NOMO-1 (cell line): ENCODE results near the gene STK26.
"Not testable (repeated sequence)": the region's sequence is repeated elsewhere in the genome, so short reads cannot be mapped to it uniquely, and the experiment has no call there.

Source experiments
- DNase-seq, 2 experiments: peaks; one replicate each; lab custom pipeline; 2025; ENCODE audit not compliant: unreplicated experiment in 2 of 2; lab: John Stamatoyannopoulos, UW

STK26 gene

DNA sequence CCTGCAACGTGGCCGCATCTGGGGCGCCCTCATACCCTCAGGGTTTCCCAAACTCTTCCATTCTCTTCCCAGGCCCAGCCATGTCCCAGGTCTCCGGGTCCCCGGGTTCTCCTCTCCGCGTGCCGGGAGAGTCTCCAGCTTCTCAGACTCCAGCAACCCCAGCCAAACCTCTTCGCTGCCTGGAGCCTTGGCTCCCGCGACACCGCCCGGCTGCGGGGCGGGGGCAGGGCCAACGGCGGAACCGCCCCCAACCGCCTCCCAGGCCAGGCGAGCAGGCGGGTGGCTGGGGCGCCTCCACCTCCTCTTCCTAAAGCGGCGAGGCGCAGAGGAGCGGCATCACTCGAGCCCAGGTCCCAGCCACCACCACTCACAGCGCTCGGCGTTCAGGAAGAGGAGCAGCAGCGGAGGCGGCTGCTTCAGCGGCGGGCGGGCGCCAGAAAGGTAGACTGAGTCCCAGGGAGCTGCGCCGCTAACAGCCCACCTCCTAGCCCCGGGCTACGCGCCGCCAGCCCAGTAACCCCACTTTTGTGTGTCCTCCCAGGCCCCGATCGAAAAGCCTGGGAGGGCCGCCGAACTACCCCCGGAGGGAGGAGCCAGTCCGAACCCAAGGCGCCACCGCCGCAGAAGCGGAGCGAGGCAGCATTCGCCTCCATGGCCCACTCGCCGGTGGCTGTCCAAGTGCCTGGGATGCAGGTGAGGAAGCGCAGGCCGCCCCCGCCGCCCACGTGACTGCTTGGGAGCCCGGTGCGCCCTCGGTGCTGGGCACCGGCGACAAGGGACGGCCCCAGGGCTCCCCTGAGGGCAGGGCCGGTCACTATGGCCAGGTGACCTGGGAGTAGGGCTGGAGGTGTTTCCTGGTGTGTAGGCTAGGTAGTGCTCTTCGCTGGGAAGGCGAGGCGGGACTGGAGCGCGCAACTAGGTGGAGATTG lies at the start of gene STK26:
STK26 (plus strand) TSS at position 336 of the 929 bp plus-strand sequence; CDS start at position 652, 316 bp downstream.
- peak; percentile 60 to 72 for DNase-seq

DNA sequence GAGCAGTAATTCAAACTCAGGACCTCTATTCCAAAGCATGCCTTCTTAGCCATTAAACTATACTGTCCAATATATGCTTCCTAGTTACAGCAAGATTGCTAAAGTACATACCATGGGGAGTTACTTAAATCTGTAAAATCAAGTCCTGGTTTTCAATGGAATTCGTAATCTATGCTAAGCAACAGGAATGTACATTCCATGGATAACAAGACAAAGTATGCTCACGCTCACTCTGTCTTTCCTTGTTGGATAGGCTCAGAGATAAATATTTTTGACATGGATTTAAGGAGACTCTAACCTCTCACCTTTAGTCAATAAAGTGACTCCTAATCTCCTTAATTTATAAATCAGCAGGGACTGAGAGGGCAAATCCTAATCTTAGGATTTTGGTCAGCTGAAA lies 47.3 kb upstream of the STK26 start:
- no peak for DNase-seq

DNA sequence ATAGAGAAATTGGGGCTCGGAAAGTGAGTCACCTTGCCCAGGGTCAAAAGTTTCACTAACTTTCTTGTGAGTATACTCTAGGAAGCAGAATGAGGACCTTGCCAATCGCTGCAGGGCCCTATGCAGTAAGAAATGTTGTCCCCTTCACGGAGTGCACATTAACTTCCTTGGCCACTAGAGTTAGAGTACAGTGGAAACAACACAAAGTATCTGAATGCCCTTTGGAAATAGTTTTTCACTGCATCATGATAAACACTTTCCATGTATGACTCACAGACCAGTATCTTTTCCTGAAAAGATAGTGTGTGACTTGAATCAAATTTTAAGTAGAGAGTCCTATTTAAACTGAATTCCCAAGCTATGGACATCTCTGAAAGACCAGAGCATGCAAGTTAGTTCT lies 45.5 kb upstream of the STK26 start:
- no peak for DNase-seq

DNA sequence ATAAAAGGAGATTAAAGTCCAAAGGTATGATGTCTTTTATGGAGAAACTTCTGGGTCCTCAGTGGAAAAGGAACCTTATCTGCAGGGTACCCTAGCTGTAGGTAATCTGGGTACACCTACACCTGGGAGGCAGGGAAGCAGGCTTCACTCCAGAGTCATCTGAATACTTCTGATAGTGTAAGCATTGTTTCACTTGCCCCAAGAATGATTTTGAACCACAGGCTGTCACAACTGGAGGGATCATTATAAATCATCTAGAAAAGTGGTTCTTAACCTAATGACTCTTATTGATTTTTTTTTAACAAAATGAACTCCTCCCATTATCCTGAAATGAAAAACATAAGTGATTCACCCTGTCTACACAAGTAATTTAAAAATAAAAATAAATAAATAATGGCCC lies 44.0 kb upstream of the STK26 start:
- DNase-seq: no peak

DNA sequence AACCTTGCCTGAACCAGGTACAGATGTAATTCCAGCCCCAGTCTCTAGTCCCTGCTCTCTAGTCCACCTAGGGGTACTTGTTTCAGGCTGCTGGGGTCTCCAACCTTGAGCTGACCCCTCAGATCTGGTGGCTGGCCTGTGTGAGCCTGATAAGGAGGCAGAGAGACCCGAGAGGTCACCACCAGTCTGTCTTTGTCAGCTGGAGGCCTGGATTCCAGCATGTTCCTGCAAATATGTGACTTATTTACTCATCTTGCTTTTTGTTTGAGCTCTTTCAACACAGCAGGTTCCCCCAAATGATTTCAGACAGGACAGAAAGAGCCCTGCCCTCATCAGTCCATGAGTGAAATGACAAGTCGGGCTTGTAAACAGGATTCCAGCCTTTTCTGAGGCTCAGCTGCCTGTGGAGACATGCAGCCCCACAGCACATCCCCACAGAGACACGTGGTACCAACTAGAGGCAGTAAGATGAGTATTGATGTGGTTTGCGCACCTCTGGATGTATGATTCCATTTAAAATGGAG lies 37.5 kb upstream of the STK26 start:
- DNase-seq: no peak

DNA sequence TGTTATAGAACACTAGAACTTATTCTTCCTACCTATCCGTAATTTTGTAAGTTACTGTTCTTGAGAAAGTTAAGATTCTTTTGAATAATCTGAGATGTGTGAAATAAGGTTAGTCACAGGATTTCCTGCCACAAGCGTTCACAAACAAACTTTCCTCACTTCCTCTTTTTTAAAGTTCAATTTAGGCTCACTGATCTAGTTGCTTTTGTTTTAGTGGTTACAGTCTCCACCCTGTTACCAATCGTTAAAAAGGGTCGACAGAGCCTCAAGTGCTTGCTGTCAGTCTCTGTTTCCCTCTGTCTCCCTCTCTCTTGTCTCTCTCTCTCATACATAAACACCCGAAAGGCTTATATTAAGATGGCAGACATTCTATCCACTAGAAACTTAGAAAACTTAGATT lies 35.9 kb upstream of the STK26 start:
- peak; percentile 70 to 94 for DNase-seq

DNA sequence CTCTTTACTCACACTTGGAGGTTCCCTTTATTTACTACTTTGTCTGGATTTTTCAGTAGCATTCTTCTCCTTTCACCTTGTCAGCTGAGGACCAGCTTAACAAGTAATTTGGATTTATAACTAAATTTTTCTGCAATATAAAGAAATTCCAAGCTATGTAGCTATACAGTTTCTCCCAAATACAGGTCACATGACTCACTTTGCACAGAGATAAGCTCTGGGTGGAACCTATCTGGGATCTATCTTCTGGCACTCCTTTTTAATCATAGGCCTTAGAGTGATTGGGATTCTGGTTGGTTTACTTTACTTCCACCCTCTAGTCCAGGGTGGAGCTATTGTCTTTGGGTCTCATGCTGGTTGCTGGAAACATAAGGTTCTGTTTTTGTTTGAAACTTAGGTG lies 34.9 kb upstream of the STK26 start:
- no peak for DNase-seq

DNA sequence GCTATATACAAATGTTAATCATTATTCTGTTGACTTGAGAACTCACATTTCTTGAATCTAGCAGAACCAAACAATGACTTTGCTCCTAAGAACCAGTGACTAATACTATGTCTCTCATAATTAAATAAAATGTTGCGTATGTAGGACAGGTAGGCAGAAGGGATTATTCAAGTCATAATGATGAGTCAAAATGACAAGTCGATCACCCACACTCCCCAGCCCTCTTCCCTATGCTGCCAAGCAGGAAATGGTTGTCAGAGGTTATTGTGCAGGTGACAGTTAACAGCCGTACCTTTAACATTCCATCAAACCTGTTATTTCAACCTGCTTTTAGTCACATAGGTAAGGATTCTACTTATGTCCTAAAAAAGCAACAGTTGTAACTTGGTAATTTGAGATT lies 22.0 kb upstream of the STK26 start:
- no peak for DNase-seq

DNA sequence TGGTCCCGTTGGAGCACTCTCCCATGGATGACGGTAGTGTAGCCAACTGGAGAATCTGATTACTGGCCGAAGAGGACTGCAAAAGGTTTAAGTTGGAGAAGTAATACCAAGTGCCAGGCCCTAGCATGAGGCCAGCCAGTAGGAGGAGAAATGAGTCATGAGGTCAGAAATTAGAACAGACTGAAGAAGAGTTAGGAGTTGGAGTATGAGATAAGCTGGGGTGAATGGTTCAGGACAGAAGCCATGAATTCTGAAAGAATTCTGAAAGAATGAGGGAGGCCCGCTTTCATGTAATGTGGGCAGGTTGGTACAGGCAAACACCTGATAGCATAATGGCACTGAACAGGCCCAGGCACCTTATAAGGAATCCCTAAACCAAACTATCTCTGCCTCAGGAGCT lies 18.4 kb upstream of the STK26 start:
- DNase-seq: peak in 1 of 2 experiments; percentile 25

DNA sequence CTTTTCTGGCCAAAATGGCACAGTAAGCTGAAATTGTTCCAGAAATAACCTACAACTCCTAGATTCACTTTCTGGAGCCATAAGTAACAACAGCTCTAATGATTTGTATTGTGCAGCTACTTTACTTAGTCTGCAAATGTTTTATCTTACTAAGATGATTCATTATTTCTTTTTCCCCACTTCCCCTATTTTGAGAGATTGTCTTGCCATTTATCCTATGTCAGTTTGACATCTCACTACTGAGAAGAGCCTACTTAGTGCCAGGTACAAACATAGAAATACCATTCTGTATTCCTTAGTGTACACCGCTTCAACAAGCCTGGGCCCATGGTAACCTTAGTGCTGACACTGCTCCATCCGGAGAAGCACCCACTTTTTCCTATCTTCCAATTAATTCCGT lies 13.8 kb upstream of the STK26 start:
- DNase-seq: peak; percentile 13 to 48

DNA sequence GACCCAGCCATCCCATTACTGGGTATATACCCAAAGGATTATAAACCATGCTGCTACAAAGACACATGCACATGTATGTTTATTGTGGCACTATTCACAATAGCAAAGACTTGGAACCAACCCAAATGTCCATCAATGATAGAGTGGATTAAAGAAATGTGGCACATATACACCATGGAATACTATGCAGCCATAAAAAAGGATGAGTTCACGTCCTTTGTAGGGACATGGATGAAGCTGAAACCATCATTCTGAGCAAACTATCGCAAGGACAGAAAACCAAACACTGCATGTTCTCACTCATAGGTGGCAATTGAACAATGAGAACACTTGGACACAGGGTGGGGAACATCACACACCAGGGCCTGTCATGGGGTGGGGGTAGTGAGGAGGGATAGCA lies 12.9 kb upstream of the STK26 start:
- not testable (repeated sequence) for DNase-seq

DNA sequence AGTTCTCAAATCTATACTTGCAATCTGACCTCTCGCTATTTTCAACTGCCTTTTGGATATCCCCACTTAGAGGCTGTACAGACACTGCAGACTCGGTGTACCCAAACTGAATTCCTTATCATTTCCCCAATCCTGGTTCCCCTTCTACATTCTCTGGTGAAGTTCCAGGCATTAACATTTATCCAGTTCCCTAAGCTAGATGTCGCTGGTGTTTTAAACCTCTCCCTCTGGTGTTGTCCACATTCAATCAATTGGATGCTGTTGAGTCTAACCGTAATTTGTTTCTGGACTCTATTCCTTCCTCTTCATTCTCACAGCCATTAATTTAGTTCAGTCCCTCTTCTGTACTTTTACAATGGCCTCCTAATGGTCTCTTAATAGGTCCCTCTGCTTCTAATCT lies 7.2 kb upstream of the STK26 start:
- DNase-seq: no peak

DNA sequence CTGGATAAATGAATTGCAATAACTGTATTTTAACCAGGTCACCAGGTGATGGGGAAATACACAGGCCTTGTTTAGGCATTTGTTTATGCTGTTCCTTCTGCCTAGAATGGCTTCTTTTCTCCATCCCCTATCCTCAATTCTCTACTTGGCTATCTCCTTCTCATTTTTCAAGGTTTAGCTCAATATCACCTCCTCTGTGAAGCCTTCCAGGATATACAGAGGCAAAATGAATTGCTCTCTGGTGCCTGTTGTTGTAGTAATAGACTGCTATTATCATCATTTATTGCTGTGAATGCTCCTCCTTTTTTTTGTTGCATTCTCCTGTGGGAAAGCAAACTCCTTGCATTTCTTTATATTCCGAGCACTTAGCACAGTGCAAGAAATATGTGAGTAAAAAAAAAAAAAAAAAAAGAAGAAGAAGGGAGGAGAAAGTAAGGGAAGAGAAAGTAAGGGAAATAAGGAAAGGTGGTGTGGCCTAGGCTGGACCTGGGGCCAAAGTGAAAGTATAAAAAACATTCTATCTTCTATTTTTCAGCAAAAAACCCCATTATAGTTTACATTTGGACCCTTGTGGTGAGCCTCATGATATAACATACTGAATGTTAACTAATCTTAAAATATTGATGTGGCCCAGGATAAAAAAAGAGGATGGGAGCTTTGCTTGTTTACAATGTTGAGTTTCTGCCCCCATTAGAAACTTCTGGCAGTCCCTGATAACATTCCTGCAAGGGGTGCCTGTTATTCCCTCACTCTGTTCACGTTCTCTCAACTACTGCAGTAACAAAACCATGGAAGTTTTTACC lies 6.3 kb upstream of the STK26 start:
- no peak for DNase-seq

DNA sequence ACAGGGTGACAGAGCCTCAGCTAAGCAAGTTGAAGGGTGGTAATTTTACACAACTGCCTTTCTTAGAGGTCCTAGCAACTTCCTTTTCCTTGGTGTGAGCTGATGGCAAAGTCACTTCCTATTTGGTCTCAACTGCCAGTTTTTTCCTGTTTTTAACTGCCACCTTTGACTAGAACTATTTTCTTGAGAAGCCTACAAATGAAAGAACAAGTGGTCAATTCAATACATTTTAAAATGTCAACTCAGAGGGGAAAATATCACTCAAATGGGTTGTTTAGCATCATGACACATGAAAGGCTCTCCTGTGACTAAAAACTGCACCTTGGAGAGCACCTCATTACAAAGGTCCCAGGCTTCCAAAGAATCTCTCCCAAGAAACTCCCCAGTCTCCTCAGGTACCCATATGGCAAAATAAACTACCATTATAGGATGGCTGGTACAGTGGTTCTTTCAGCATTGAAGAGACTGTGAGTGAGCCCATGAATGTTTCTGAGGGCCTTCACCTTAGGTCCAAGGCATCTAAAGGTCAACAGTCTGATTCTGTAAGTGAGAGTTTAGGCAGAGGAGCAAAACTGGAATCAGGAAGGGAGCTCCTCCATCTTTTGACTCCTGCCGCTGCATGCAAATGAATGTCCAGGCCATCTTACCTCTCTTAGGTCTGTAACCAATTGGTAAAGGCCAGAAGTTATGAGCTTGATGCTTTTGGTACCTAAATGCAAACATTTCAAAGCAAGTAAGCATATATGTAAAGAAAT lies 5.5 kb upstream of the STK26 start:
- peak; percentile 35 to 63 for DNase-seq

DNA sequence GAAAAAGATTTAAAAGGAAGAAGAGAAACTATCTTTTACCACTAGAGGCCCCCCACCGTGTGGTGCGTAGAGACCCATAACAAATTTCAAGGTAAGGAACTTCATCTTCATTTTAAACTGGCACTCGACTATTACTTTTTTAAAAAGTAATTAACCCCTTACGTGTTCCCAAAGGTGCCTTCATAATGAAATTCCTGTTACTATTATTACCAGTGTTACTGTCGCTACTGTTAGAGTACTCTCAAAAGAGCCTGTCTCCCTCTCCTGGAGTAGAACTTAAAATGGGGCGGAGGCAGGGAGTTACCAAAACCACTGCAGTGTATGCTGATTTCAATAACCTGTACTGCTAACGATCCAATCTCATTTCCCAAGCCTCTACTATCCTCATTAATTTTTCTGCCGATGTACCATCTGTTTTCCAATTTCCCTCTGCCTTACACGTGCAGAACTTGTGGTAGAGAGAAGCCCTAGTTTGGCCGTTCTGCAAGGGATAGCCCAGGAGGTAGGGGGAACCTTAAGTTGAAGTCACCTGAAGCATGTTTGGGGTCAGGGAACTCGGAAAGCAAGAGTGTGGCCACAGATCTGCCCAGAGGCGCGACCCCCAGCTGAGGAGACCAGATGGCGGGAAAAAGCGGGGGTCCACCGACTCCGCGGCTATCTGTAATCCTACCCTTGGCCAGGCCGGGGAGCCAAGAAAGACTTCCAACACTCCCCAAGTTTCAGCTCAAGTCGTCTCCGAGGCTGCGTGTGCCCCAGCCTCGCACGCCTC lies 720 bp upstream of the STK26 start:
- DNase-seq: peak in 1 of 2 experiments; percentile 46

DNA sequence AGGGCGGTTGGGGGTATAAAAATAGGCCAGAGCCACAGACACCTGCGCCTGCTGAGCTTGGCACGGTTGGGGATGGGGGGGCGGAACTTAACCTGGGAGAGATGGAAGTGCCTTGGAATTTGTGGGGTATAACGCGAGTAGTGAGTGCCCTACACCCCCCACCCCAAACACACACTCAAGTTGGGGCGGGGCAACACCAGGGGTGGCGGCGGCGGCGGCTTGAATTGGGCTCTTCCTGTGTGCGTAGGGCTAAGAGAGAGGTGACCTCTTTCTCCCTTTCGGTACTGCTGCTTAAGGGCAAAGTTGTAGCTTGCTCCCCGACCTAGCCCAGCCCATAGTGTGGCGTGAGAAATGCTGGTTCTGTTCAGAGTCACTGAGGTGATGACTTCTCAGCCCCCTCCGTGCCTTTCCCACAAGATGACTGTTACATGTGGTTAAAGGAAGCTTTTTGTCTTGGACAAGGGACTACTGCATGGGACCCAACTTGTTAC lies 839 bp downstream of the STK26 start:
- DNase-seq: no peak

DNA sequence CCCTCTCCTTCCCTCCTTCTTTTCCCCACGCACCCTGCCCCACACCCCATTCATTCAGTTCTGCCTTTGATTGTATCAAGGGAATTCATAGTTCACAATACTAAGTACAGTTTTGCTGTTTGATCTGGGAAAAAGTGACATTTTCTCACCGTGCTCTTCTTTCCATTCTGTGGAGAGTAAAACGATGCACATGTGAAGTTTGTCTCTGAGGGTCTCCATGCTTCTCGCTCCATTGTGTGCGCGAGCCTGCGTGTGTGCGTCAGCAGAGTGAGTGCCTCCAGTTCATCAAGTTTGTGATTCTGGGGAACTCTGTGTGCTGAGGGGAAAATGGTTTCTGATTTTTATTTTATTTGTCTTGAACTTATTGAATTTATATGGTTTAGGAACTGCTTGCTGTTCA lies 1.9 kb downstream of the STK26 start:
- no peak for DNase-seq

DNA sequence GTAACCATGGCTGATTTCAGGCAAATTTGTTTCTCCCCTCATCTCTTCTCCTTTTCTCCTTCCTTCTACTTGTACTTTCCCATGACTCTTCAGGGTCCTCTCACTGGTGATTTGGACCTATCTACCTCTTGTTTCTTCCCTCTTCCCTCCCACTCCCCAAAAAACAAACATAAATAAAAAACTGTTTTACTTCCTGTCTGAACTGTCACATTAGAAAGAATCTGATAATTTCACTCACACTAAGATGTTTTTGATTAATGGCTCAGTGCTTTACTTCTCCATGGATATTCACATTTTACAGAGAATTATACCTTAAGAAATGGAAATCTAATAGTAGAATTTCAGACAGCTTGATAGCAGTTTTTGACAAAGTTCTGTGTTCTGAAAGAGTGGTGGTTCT lies 7.2 kb downstream of the STK26 start:
- no peak for DNase-seq

DNA sequence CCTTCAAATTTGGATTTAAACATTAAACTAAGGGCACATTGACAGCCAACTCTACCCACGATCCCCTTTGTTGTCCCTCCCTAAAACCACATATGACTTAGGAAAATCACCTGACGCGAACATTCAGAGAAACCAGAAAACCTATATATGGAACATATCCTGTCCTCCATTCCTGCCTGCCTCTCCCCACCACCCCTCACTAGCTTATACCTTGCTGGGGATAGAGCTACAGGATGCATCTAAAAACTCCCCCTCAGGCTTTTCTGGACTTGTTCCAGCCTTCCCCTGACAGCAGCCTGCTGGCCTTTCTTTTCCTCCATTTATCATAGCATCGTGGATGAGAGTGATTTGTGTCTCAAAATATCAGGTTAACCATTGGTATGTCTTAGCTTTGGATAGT lies 8.8 kb downstream of the STK26 start:
- no peak for DNase-seq

DNA sequence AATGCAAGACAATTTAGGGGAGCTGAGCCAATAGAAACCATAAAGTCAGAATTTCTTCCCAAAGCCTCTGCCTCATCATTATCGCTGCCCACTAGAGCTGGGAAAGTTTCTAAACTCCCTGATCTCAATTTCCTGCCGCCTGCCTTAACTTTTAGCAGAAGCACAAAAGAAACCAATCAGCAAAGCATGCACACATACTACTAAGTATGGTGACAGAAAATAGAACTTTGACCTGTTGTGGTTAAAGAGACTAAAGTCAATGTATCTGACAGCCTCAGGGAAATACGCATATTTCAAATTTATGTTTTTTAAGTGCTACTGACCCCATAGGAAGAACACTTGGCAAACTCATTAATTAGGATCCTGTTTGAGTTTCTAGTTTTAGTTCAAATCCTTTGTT lies 10.1 kb downstream of the STK26 start:
- DNase-seq: no peak
